ENCODE data around the gene USP13. TPM values are rescaled to one million over a fixed set of nuclear protein-coding genes. Genes with fewer than 3 reads are reported as not detected.

USP13 gene
- total RNA-seq, 2 experiments from 2014 or later = 11.9 to 12.5 TPM

DNA sequence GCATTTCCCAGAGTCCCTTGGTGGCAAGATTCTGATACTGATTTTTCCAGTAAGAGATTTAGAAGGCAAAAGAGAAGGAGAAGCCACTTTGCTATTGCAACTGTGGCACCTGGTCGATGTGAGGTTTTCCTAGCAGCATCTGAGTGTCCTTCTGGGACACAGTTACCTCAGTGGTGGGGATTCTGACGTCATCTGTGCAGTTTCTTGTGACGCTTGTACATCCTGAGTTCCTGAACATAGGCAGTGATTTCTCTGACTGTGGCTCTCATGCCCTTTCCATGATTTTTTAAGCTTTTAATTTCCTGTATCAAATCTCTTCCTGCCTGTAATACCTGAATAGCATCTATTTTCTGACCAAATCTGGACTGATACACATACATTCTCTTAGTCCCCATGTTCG lies 8.9 kb downstream of the USP13 start:
- Mint-ChIP-seq H3K27ac (no peak overlapping the region), H3K36me3 (no peaks in the 10 kb centered on the region), H3K9me3 (no peaks in the 10 kb centered on the region), H3K4me1 (ENCODE audit: low read depth) (peaks cover 4% of the 10 kb centered on the region), H3K4me3 (no peak overlapping the region), H3K27me3 (no peaks in the 10 kb centered on the region)
- DNase-seq = no peak
- ChIA-PET CTCF (interaction anchor here (1.0 to 2.3 kb wide), 2 partner anchors 10 to 12 kb away, joined by 3 to 9 read pairs; no protein-coding TSS in a partner anchor), POLR2A (interaction anchor here (0.8 to 1.6 kb wide), 2 partner anchors 9 to 12 kb away, joined by 3 to 5 read pairs; partner anchors contain the start of gene USP13)
- intact Hi-C loops (cut with micrococcal nuclease) = no loop called here

GRCh38 chr3:179663093-179663492 lies 10.3 kb downstream of the USP13 start:
- ChIA-PET CTCF (no interaction called here), POLR2A (no interaction called here)
- Mint-ChIP-seq H3K27ac (no peak overlapping the region), H3K9me3 (no peaks in the 10 kb centered on the region), H3K27me3 (no peaks in the 10 kb centered on the region), H3K4me1 (ENCODE audit: low read depth) (peaks cover 2% of the 10 kb centered on the region), H3K4me3 (no peak overlapping the region), H3K36me3 (no peaks in the 10 kb centered on the region)
- no peak for DNase-seq
- intact Hi-C loops (cut with micrococcal nuclease) = no loop called here

DNA sequence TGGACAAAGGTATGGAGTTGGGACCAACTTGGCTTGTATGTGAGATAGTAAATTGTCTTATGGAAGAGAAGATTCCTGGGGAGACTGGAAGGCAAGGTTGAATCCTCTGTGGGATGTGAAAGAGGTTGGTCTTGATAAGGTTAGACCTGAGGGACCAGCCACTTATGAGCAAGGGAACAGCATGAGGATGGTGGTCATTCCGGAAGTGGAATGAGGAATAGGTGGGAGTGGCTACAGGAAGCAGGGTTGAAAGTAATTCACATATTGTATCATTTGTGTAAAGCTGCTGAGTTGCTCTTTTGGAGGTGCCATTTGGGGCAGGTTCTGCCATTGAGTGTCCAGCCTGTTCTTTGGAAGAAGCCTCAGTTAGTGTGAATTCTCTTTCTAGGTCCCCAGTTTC lies 13.2 kb downstream of the USP13 start:
- H3K36me3 Mint-ChIP-seq = no peaks in the 10 kb centered on the region
- no peak for DNase-seq
- no peaks in the 10 kb centered on the region for H3K27me3 Mint-ChIP-seq
- POLR2A ChIA-PET = no interaction called here
- no peak overlapping the region for H3K27ac Mint-ChIP-seq
- H3K4me3 Mint-ChIP-seq = no peak overlapping the region
- H3K9me3 Mint-ChIP-seq = no peaks in the 10 kb centered on the region
- H3K4me1 Mint-ChIP-seq (ENCODE audit: low read depth) = no peaks in the 10 kb centered on the region
- CTCF ChIA-PET = no interaction called here
- intact Hi-C loops (cut with micrococcal nuclease) = no loop called here

GRCh38 chr3:179666436-179667035 lies 13.7 kb downstream of the USP13 start:
- intact Hi-C loops (cut with micrococcal nuclease) = no loop called here
- H3K4me1 Mint-ChIP-seq (ENCODE audit: low read depth) = no peaks in the 10 kb centered on the region
- ChIA-PET CTCF (interaction anchor here (0.9 kb wide), 1 partner anchor 17 kb away, joined by 3 read pairs; no protein-coding TSS in a partner anchor), POLR2A (no interaction called here)
- DNase-seq = no peak
- no peak overlapping the region for H3K27ac Mint-ChIP-seq
- H3K9me3 Mint-ChIP-seq = no peaks in the 10 kb centered on the region
- H3K4me3 Mint-ChIP-seq = no peak overlapping the region
- H3K27me3 Mint-ChIP-seq = no peaks in the 10 kb centered on the region
- no peaks in the 10 kb centered on the region for H3K36me3 Mint-ChIP-seq

GRCh38 chr3:179668429-179668828 lies 15.6 kb downstream of the USP13 start:
- POLR2A ChIA-PET = no interaction called here
- H3K27ac Mint-ChIP-seq = no peak overlapping the region
- CTCF ChIA-PET = no interaction called here
- no peaks in the 10 kb centered on the region for H3K27me3 Mint-ChIP-seq
- DNase-seq = no peak
- H3K9me3 Mint-ChIP-seq = no peaks in the 10 kb centered on the region
- H3K4me1 Mint-ChIP-seq (ENCODE audit: low read depth) = no peaks in the 10 kb centered on the region
- intact Hi-C loops (cut with micrococcal nuclease) = no loop called here
- H3K36me3 Mint-ChIP-seq = no peaks in the 10 kb centered on the region
- H3K4me3 Mint-ChIP-seq = no peak overlapping the region

- DNase-seq = no peak
- Mint-ChIP-seq H3K4me1 (ENCODE audit: low read depth) (no peaks in the 10 kb centered on the region), H3K27ac (no peak overlapping the region), H3K27me3 (no peaks in the 10 kb centered on the region), H3K36me3 (no peaks in the 10 kb centered on the region), H3K9me3 (no peaks in the 10 kb centered on the region), H3K4me3 (no peak overlapping the region)
- ChIA-PET CTCF (no interaction called here), POLR2A (no interaction called here)
- intact Hi-C loops (cut with micrococcal nuclease) = no loop called here
These were observed 17.5 kb downstream of the USP13 start for GRCh38 chr3:179670311-179670710.

- H3K4me1 Mint-ChIP-seq (ENCODE audit: low read depth) = no peaks in the 10 kb centered on the region
These were observed 18.5 kb downstream of the USP13 start for GRCh38 chr3:179671309-179671708.

GRCh38 chr3:179671747-179672242 lies 19.0 kb downstream of the USP13 start:
- no peaks in the 10 kb centered on the region for H3K9me3 Mint-ChIP-seq
- no peak for DNase-seq
- POLR2A ChIA-PET = no interaction called here
- no peaks in the 10 kb centered on the region for H3K36me3 Mint-ChIP-seq
- no peaks in the 10 kb centered on the region for H3K4me1 Mint-ChIP-seq (ENCODE audit: low read depth)
- intact Hi-C loops (cut with micrococcal nuclease) = no loop called here
- H3K4me3 Mint-ChIP-seq = no peak overlapping the region
- no peaks in the 10 kb centered on the region for H3K27me3 Mint-ChIP-seq
- H3K27ac Mint-ChIP-seq = no peak overlapping the region
- CTCF ChIA-PET = interaction anchor here (1.4 kb wide), 1 partner anchor 22 kb away, joined by 3 read pairs; no protein-coding TSS in a partner anchor

More at GRCh38 chr3:179671309-179671708, 18.5 kb downstream of the USP13 start:
- POLR2A ChIA-PET = no interaction called here
- intact Hi-C loops (cut with micrococcal nuclease) = no loop called here
- Mint-ChIP-seq H3K4me3 (no peak overlapping the region), H3K9me3 (no peaks in the 10 kb centered on the region), H3K27ac (no peak overlapping the region), H3K36me3 (no peaks in the 10 kb centered on the region), H3K27me3 (no peaks in the 10 kb centered on the region)
- CTCF ChIA-PET = interaction anchor here (1.4 kb wide), 1 partner anchor 21 kb away, joined by 3 read pairs; no protein-coding TSS in a partner anchor
- DNase-seq = no peak

- intact Hi-C loops (cut with micrococcal nuclease) = no loop called here
- Mint-ChIP-seq H3K4me3 (no peak overlapping the region), H3K36me3 (no peaks in the 10 kb centered on the region), H3K4me1 (ENCODE audit: low read depth) (no peaks in the 10 kb centered on the region), H3K9me3 (no peaks in the 10 kb centered on the region), H3K27me3 (no peaks in the 10 kb centered on the region), H3K27ac (no peak overlapping the region)
- ChIA-PET POLR2A (no interaction called here), CTCF (no interaction called here)
- no peak for DNase-seq
These were observed 20.1 kb downstream of the USP13 start for GRCh38 chr3:179672918-179673317.

DNA sequence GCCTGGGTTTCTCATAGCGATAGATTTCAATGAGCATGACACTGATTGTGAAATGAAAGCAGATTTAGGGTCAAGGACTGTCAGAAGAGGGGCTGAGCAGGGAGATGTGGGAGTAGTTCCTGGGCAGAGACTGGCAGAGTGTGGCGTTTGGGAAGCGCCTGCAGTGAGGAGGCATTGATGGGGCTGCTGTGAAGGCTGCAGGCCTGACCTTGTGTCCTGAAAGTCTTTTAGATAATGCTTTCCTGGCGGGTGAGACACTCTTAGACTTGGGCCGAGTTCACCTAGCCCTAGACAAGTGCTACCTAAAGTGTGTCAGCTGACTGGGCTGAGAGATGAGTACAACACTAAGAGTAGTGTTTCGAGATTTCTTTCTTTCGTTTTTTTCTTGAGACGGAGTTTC lies 20.7 kb downstream of the USP13 start:
- no peak for DNase-seq
- Mint-ChIP-seq H3K9me3 (no peaks in the 10 kb centered on the region), H3K4me1 (ENCODE audit: low read depth) (no peaks in the 10 kb centered on the region), H3K27me3 (no peaks in the 10 kb centered on the region), H3K36me3 (no peaks in the 10 kb centered on the region), H3K27ac (no peak overlapping the region), H3K4me3 (no peak overlapping the region)
- intact Hi-C loops (cut with micrococcal nuclease) = no loop called here
- POLR2A ChIA-PET = no interaction called here
- CTCF ChIA-PET = no interaction called here

DNA sequence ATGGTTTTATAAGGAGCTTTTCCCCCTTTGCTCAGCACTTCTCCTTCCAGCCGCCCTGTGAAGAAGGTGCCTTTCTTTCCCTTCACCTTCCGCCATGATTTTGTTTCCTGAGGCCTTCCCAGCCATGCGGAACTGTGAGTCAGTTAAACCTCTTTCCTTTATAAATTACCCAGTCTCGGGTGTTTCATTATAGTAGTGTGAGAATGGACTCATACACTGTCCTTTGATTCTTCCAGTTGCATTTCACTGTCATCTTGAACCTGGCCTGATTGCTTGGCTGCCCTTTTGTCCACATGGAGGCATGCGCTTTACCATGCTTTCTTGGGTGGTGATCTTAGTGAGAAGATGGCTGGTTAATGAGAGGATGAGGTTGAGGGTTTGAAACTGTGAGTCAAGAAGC lies 23.2 kb downstream of the USP13 start:
- DNase-seq = no peak
- Mint-ChIP-seq H3K27me3 (no peaks in the 10 kb centered on the region), H3K4me3 (no peak overlapping the region), H3K9me3 (no peaks in the 10 kb centered on the region), H3K27ac (no peak overlapping the region), H3K36me3 (no peaks in the 10 kb centered on the region), H3K4me1 (ENCODE audit: low read depth) (no peaks in the 10 kb centered on the region)
- ChIA-PET CTCF (no interaction called here), POLR2A (no interaction called here)
- intact Hi-C loops (cut with micrococcal nuclease) = no loop called here

DNA sequence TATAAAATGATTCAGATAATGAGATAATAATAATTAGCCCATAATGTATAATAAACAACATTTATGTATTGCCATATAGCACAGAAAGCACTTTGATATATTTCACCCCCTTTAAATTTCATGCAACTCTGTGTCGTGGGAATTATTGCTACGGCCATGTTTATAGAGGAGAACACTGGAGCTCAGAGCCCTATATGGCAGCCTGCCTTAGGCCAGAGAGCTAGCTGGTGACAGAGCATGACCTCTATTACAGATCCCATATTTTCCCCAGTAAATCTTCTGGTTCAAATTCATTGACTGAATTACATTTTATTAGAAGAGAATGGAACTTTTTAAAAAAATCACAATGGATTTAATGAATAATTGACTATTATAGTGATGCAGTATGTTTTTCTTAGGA lies 25.0 kb downstream of the USP13 start:
- no peak for DNase-seq
- CTCF ChIA-PET = no interaction called here
- no peaks in the 10 kb centered on the region for H3K36me3 Mint-ChIP-seq
- no peaks in the 10 kb centered on the region for H3K27me3 Mint-ChIP-seq
- H3K9me3 Mint-ChIP-seq = no peaks in the 10 kb centered on the region
- no peak overlapping the region for H3K4me3 Mint-ChIP-seq
- intact Hi-C loops (cut with micrococcal nuclease) = no loop called here
- H3K4me1 Mint-ChIP-seq (ENCODE audit: low read depth) = no peaks in the 10 kb centered on the region
- H3K27ac Mint-ChIP-seq = no peak overlapping the region
- POLR2A ChIA-PET = no interaction called here

GRCh38 chr3:179681492-179682263 lies 28.8 kb downstream of the USP13 start:
- Mint-ChIP-seq H3K27me3 (no peaks in the 10 kb centered on the region), H3K4me1 (ENCODE audit: low read depth) (no peaks in the 10 kb centered on the region), H3K9me3 (no peaks in the 10 kb centered on the region), H3K36me3 (peaks cover 7% of the 10 kb centered on the region), H3K4me3 (no peak overlapping the region), H3K27ac (no peak overlapping the region)
- POLR2A ChIA-PET = no interaction called here
- intact Hi-C loops (cut with micrococcal nuclease) = no loop called here
- no peak for DNase-seq
- CTCF ChIA-PET = interaction anchor here (0.9 kb wide), 1 partner anchor 23 kb away, joined by 3 read pairs; no protein-coding TSS in a partner anchor

Data from activated CD4-positive, alpha-beta memory T cell treated with anti-CD3 and anti-CD28 coated beads for 36 hours (primary cell).